HL-60/S4 treated with retinoic acid at 250 ng/mL for 4 days and 3 days (cell line): ENCODE results near the gene RNF150.

ENCODE experiments used
- in situ Hi-C: fragments of 300-500 bp; cut with MboI; formaldehyde crosslinking; loops from 2 replicates; pipeline ENCODE4 v1.7.0; 2022; ENCODE audit warnings: low sequenced_read_pairs

The RNF150 gene

DNA sequence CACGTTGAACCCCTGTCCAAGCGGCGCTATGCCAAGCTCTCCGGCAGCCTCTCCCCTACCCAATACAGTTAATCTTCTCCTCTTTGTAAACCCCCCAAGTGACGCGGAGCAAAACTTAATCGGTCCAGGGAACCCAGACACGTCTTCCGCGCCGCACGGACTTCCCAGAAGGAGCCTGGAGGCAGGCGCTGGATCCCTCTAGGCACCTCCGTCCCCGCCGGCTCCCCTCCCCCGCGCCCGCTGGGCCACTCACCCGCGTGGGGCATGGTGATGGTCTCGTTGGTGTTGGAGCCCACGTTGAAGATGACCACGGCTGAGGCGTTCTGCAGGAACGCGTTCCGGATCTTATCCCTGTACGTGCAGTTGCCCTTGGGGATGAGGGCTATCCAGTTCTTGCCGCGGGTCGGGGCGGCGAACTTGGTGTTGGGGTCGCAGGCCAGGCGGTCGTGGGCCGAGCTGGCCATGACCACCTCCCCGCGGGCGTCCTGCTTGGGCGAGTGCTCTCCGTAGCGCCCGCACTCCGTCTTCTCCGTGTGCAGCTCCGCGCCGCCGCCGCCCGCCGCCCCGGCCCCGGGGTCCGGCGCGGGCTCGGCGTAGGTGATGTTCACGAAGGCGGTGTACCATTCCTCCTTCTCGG is 1.1 kb downstream of the RNF150 start:
- in situ Hi-C loops: no loop called here

- in situ Hi-C loops: no loop called here
Measured at GRCh38 chr4:141131723-141132071, 1.6 kb downstream of the RNF150 start.

- in situ Hi-C loops: no loop called here
Measured at GRCh38 chr4:141130947-141131605, 2.2 kb downstream of the RNF150 start.

GRCh38 chr4:141127884-141128283 is 5.4 kb downstream of the RNF150 start:
- in situ Hi-C loops: no loop called here

GRCh38 chr4:141126769-141127168 is 6.5 kb downstream of the RNF150 start:
- in situ Hi-C loops: no loop called here

DNA sequence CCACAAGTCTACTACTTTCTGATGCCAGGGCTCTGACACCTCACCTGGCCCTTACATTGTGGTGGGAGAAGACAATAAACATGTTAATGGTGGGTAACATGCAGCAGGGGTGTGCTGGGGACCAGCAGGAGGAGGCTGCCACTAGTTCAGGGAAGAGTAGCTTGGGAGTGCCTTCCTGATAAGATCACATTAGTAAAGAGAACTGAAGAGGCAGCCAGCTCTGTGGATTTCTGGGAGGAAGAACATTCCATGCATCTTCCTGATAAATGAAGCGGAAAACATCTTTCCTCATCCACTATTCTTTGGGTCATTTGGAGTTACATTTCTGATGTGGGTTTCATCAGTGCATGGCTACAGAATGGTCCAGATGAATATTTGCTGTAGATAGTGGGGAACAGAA is 9.0 kb downstream of the RNF150 start:
- in situ Hi-C loops: no loop called here

DNA sequence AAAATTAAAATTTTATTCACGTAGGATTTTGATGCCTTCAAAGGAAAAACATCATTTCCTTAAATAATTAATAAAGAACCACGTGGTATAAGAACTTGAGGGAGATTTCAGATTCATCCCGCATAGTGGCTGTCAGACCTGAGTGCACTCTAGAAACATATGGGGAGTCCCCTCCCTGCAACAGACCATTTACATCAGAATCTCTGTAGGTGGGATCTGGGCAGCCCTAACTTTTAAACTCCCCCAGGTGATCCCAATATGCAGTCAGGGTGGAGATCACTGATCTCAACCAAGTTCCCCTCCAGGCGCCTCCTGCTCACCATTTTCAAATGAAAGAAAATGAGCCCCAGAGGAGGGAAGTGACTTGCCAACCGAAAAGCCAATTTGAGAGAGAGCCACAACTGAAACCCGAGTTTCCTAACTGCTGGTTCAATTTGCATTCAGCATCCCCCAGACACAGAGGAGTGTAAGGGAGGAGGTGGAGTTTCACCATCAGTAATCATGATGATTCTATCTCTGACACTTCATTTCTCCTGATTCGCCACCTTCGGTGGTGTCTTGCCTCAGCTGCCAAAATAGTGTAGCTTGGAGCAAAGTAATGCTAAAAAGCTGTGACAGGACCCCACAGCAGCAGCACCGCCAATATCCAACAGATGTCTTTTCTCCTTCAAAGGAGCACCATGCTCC is 11.4 kb downstream of the RNF150 start:
- in situ Hi-C loops: no loop called here

DNA sequence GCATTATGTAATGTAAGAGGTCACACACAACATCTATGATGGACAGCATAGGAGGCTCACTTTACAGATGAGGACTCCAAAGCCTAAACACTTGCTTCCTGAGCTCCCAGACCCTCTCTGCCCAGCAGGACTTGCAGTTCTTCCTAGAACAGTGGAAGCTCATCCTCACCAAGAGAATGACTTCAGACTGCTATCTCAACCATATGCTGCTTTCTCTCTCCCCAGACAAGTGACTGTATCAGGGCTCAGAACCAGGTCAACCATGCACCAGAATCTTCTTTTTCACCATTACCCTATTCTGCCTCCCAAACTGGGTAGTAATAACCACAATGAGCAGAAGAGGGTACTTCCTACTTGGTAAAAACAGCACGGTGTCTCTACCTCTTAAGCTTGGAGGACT is 12.2 kb downstream of the RNF150 start:
- in situ Hi-C loops: no loop called here

DNA sequence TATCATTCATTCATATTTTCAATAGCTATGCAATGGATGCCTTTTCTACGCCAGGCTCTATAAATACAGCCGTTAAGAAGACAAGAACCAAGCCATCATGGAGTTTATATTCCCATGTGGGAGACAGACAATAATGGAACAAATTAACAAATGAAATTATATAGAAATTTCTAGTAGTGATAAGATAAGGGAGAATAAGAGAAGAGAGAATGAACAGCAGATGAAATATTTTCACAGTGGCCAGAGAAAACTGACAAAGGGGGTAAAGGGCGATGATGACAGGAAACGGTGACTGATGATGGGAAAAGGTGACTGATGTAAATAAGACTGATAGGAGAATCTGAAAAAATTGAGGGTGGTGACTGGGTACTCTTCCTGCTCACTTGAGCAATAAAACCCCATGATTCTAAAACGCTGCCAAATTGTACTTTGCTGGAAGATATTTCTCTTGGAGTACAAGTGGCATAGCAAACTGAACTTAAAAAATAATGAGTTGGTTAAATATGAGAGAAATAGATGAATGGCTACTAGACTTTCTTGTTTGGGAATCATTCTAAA is 13.2 kb downstream of the RNF150 start:
- in situ Hi-C loops: no loop called here

GRCh38 chr4:141119071-141119470 is 14.2 kb downstream of the RNF150 start:
- in situ Hi-C loops: no loop called here

DNA sequence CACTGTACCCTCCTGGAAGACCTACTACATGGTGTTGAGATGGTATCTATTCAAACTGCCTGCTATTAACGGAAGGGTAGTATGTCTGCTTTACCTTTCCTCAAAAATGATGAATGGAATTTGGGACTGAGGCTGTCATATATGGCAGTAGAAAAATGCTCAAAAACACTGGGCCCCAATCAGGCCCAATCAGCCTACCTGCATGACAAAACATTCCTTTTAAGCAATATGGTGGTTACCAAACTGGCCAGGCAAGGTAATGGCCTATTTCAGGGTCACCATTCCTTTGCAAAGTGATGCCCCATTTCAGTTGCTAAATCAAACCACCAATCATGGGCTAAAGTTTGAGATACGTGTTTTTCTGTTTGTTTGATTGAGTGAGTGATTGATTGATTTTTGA is 14.9 kb downstream of the RNF150 start:
- in situ Hi-C loops: no loop called here

GRCh38 chr4:141117935-141118334 is 15.3 kb downstream of the RNF150 start:
- in situ Hi-C loops: no loop called here

GRCh38 chr4:141109983-141110382 is 23.3 kb downstream of the RNF150 start:
- in situ Hi-C loops: no loop called here

- in situ Hi-C loops: no loop called here
Measured at GRCh38 chr4:141107927-141108326, 25.3 kb downstream of the RNF150 start.

- in situ Hi-C loops: no loop called here
Measured at GRCh38 chr4:141102367-141102766, 30.9 kb downstream of the RNF150 start.

DNA sequence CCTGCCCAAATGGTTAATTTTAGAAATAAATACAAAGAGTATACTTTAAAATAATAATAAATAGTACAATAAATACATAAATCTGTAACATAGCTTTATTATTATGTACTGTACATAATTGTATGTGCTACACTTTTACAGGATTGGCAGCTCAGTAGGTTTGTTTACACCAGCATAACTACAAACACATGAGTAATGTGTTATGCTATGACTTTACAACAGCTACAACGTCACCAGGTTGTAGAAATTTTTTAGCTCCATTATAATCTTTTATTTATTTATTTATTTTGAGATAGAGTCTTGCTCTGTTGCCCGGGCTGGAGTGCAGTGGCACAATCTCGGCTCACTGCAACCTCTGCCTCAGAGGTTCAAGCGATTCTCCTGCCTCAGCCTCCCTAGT is 31.8 kb downstream of the RNF150 start:
- in situ Hi-C loops: no loop called here

GRCh38 chr4:141099326-141099725 is 33.9 kb downstream of the RNF150 start:
- in situ Hi-C loops: no loop called here

DNA sequence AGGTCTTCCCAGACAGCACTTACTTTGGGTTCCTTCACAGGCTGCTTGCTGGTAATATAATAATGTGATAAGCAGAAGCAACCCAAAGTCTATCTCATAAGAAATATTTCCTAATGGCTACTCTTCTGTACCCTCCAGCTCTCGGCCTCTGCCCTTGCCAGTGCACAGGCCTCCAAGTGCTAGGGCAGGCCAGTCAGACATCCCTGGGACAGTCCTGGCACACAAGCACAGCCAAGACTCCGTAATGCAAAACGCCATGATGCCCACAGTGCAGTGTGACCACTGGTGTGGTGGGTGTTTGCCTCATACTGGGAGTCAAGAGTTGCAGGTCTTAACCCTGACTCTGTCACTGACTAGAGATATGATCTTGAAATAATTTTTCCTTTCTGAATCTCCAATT is 35.1 kb downstream of the RNF150 start:
- in situ Hi-C loops: no loop called here

GRCh38 chr4:141090473-141090872 is 42.8 kb downstream of the RNF150 start:
- in situ Hi-C loops: no loop called here

- in situ Hi-C loops: no loop called here
Measured at GRCh38 chr4:141081921-141082395, 51.3 kb downstream of the RNF150 start.

DNA sequence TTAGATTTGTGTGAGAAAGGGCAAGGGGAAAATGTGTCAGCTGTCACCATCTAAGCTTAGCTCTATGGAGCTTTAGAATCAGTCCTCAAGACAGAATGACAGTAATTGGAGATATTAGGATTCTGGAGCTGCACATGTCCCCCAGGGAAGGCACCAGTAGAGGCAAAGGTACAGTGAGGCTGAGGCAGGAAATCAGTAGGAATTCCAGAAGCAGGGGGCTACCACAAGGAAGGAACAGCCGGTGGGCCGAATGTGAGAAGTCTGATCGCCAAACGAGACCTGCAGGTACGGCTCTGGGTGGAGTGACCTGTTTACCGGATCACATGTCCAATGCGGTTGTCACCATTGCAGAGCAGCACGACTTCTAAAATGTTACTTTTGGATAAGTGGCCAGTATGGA is 52.6 kb downstream of the RNF150 start:
- in situ Hi-C loops: no loop called here

DNA sequence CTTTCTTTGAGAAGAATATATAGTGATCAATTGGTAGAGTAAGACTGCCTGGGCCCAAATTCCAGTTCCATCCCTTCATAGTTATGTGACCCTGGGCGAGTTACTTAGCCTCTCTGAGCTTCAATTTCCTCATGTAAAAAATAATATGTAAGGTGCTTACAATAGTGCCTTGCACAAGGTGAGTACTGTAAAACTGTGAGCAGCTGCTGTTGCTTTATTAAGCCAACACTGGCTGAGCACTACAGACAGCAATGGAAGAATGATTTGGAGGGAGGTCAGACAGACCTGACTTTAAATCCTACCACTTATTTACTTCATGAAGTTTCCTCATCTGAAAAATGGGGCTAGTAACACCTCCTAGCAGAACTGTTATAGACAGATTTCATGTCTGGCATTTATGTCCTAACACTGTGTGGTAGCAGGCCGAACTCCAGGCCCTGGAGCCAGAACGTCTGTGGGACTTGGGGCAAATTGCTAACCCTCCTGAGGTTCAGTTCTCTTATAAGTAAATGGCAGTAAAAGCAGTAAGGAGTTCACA is 53.8 kb downstream of the RNF150 start:
- in situ Hi-C loops: no loop called here
